ENCODE measurements around the gene GUCY1A2.

The GUCY1A2 gene

GRCh38 chr11:106961048-106961447, 57.2 kb downstream of the GUCY1A2 start:
- no peak for TF ChIP-seq CTCF (IDR thresholded peaks at IDR 0.05; ENCODE audit: low read depth, low read length)
- H3K4me3 ChIP-seq (ENCODE audit: low read depth, low read length), result no peak overlapping the region

GRCh38 chr11:106959800-106960199, 58.5 kb downstream of the GUCY1A2 start:
- no peak for TF ChIP-seq CTCF (IDR thresholded peaks at IDR 0.05; ENCODE audit: low read depth, low read length)
- H3K4me3 ChIP-seq (ENCODE audit: low read depth, low read length), result no peak overlapping the region

- TF ChIP-seq CTCF (IDR thresholded peaks at IDR 0.05; ENCODE audit: low read depth, low read length), result no peak
- H3K4me3 ChIP-seq (ENCODE audit: low read depth, low read length), result no peak overlapping the region
Observed at GRCh38 chr11:106959386-106959785, 58.9 kb downstream of the GUCY1A2 start.

GRCh38 chr11:106958517-106959248, 59.6 kb downstream of the GUCY1A2 start:
- TF ChIP-seq CTCF (IDR thresholded peaks at IDR 0.05; ENCODE audit: low read depth, low read length), result no peak
- H3K4me3 ChIP-seq (ENCODE audit: low read depth, low read length), result no peak overlapping the region

GRCh38 chr11:106957030-106957482, 61.2 kb downstream of the GUCY1A2 start:
- no peak overlapping the region for H3K4me3 ChIP-seq (ENCODE audit: low read depth, low read length)
- no peak for TF ChIP-seq CTCF (IDR thresholded peaks at IDR 0.05; ENCODE audit: low read depth, low read length)

GRCh38 chr11:106950067-106950491, 68.2 kb downstream of the GUCY1A2 start:
- no peak overlapping the region for H3K4me3 ChIP-seq (ENCODE audit: low read depth, low read length)
- no peak for TF ChIP-seq CTCF (IDR thresholded peaks at IDR 0.05; ENCODE audit: low read depth, low read length)

GRCh38 chr11:106943089-106943488, 75.2 kb downstream of the GUCY1A2 start:
- no peak overlapping the region for H3K4me3 ChIP-seq (ENCODE audit: low read depth, low read length)
- no peak for TF ChIP-seq CTCF (IDR thresholded peaks at IDR 0.05; ENCODE audit: low read depth, low read length)

Measured in WI38 (cell line).